H9 (cell line): ENCODE measurements around the gene TCERG1L. TPM values are rescaled to one million over a fixed set of nuclear protein-coding genes. Genes with fewer than 3 reads are reported as not detected.

Source experiments
- DNase-seq: peaks from one replicate; pipeline ENCODE4 v3.0.0-alpha.2; 2017
- H2AFZ ChIP-seq: one replicate; pipeline ENCODE4 v1.6.1; 2013; ENCODE audit warnings: mild to moderate bottlenecking, low read length, control low read depth, moderate library complexity
- H2AK5ac ChIP-seq: 2 replicates; pipeline ENCODE4 v1.6.1; 2013; ENCODE audit warnings: low read length, control low read depth, mixed read lengths; ENCODE audit not compliant: insufficient read length
- H2BK120ac ChIP-seq: one replicate; pipeline ENCODE4 v1.6.1; 2013; ENCODE audit warnings: low read depth, mild to moderate bottlenecking, low read length, control low read depth, inconsistent platforms; ENCODE audit not compliant: poor library complexity, severe bottlenecking
- H2BK12ac ChIP-seq: 2 replicates; pipeline ENCODE4 v1.6.1; 2013; ENCODE audit warnings: low read length, control low read depth, mixed read lengths, low read depth; ENCODE audit not compliant: insufficient read length
- H2BK15ac ChIP-seq: 2 replicates; pipeline ENCODE4 v1.6.1; 2013; ENCODE audit warnings: low read depth, low read length, control low read depth
- H2BK20ac ChIP-seq: one replicate; pipeline ENCODE4 v1.6.1; 2013; ENCODE audit warnings: low read depth, mild to moderate bottlenecking, low read length, control low read depth, inconsistent platforms; ENCODE audit not compliant: poor library complexity, severe bottlenecking
- H2BK5ac ChIP-seq: 2 replicates; pipeline ENCODE4 v1.6.1; 2013; ENCODE audit warnings: low read length, control low read depth, mixed read lengths; ENCODE audit not compliant: insufficient read length
- H3K14ac ChIP-seq: 2 replicates; pipeline ENCODE4 v1.6.1; 2013; ENCODE audit warnings: low read length, control low read depth; ENCODE audit not compliant: insufficient read depth
- H3K18ac ChIP-seq: 2 replicates; pipeline ENCODE4 v1.6.1; 2013; ENCODE audit warnings: low read depth, mild to moderate bottlenecking, mixed read lengths, low read length, control low read depth; ENCODE audit not compliant: insufficient read length
- H3K23ac ChIP-seq: 2 replicates; pipeline ENCODE4 v1.6.1; 2013; ENCODE audit warnings: low read length, control low read depth, mixed read lengths, low read depth; ENCODE audit not compliant: insufficient read length
- H3K23me2 ChIP-seq: 2 replicates; pipeline ENCODE4 v1.6.1; 2013; ENCODE audit warnings: low read depth, mild to moderate bottlenecking, mixed read lengths, low read length, control low read depth; ENCODE audit not compliant: insufficient read length, poor library complexity, severe bottlenecking
- H3K27ac ChIP-seq: 2 replicates; pipeline ENCODE4 v1.5.1; 2013; ENCODE audit warnings: low read length, control low read depth, mixed read lengths, low read depth; ENCODE audit not compliant: insufficient read length
- H3K27me3 ChIP-seq: 2 replicates; pipeline ENCODE4 v1.6.1; 2013; ENCODE audit warnings: low read length, control low read depth, inconsistent platforms; ENCODE audit not compliant: insufficient read depth
- H3K4ac ChIP-seq: 2 replicates; pipeline ENCODE4 v1.6.1; 2013; ENCODE audit warnings: low read depth, mild to moderate bottlenecking, control low read depth, inconsistent platforms, low read length, moderate library complexity
- H3K4me1 ChIP-seq: 2 replicates; pipeline ENCODE4 v1.6.1; 2013; ENCODE audit warnings: low read length, control low read depth, inconsistent platforms; ENCODE audit not compliant: insufficient read depth
- H3K4me2 ChIP-seq: 2 replicates; pipeline ENCODE4 v1.6.1; 2013; ENCODE audit warnings: low read length, control low read depth, mixed read lengths; ENCODE audit not compliant: insufficient read length, insufficient read depth
- H3K56ac ChIP-seq: 2 replicates; pipeline ENCODE4 v1.6.1; 2013; ENCODE audit warnings: low read depth, mild to moderate bottlenecking, mixed read lengths, low read length, control low read depth; ENCODE audit not compliant: insufficient read length
- H3K79me1 ChIP-seq: 2 replicates; pipeline ENCODE4 v1.6.1; 2013; ENCODE audit warnings: low read depth, mild to moderate bottlenecking, moderate library complexity, low read length, control low read depth, inconsistent platforms; ENCODE audit not compliant: insufficient read depth, poor library complexity, severe bottlenecking
- H3K79me2 ChIP-seq: 2 replicates; pipeline ENCODE4 v1.6.1; 2013; ENCODE audit warnings: low read length, control low read depth, inconsistent platforms; ENCODE audit not compliant: insufficient read depth
- H3K9ac ChIP-seq: 2 replicates; pipeline ENCODE4 v1.6.1; 2013; ENCODE audit warnings: low read length, control low read depth, mixed read lengths; ENCODE audit not compliant: insufficient read length; ENCODE audit errors: extremely low read depth
- H3K9me3 ChIP-seq: one replicate; pipeline ENCODE4 v1.6.1; 2013; ENCODE audit warnings: low read depth, low read length, inconsistent platforms; ENCODE audit not compliant: control insufficient read depth
- H3T11ph ChIP-seq: one replicate; pipeline ENCODE4 v1.6.1; 2013; ENCODE audit warnings: mild to moderate bottlenecking, low read length, control low read depth, inconsistent platforms
- H4K20me1 ChIP-seq: one replicate; pipeline ENCODE4 v1.6.1; 2013; ENCODE audit not compliant: control insufficient read depth, insufficient read length, insufficient read depth
- H4K5ac ChIP-seq: 2 replicates; pipeline ENCODE4 v1.6.1; 2013; ENCODE audit warnings: low read depth, mild to moderate bottlenecking, mixed read lengths, low read length, control low read depth; ENCODE audit not compliant: insufficient read length
- H4K8ac ChIP-seq: replicated peaks from 2 replicates; pipeline ENCODE4 v1.6.1; 2013; ENCODE audit warnings: low read length, control low read depth, mixed read lengths, low read depth; ENCODE audit not compliant: insufficient read length
- H4K91ac ChIP-seq: 2 replicates; pipeline ENCODE4 v1.6.1; 2013; ENCODE audit warnings: low read depth, mild to moderate bottlenecking, moderate library complexity, mixed read lengths, low read length, control low read depth; ENCODE audit not compliant: insufficient read length
- H3K27ac Mint-ChIP-seq, 3 experiments: 2 replicates in 2 of 3; 3 replicates in 1 of 3; pipeline ENCODE4 v1.8.0; 2020 to 2021; ENCODE audit warnings: mixed read lengths in 3 of 3, mild to moderate bottlenecking in 1 of 3, moderate library complexity in 1 of 3
- H3K27me3 Mint-ChIP-seq: 2 replicates; pipeline ENCODE4 v1.8.0; 2021; ENCODE audit warnings: low read depth, mild to moderate bottlenecking, moderate library complexity, mixed read lengths
- H3K36me3 Mint-ChIP-seq, 3 experiments: 2 replicates in 2 of 3; 3 replicates in 1 of 3; pipeline ENCODE4 v1.8.0; 2020 to 2021; ENCODE audit warnings: low read depth in 3 of 3, mixed read lengths in 3 of 3; ENCODE audit not compliant: insufficient read depth in 1 of 3
- H3K4me1 Mint-ChIP-seq, 2 experiments: 2 replicates each; pipeline ENCODE4 v1.8.0; 2020; ENCODE audit warnings: mixed read lengths in 2 of 2
- H3K4me3 Mint-ChIP-seq, 2 experiments: 2 replicates in 1 of 2; 3 replicates in 1 of 2; pipeline ENCODE4 v1.8.0; 2020 to 2021; ENCODE audit warnings: mild to moderate bottlenecking in 2 of 2, mixed read lengths in 2 of 2, moderate library complexity in 1 of 2
- H3K9me3 Mint-ChIP-seq, 2 experiments: 2 replicates in 1 of 2; 3 replicates in 1 of 2; pipeline ENCODE4 v1.8.0; 2020; ENCODE audit warnings: mild to moderate bottlenecking in 2 of 2, mixed read lengths in 2 of 2, moderate library complexity in 1 of 2
- WGBS: extraction: QIAGEN DNeasy Blood & Tissue Kit; methylation state at CpG from one replicate; pipeline ENCODE4 v1.1.7; 2013; ENCODE audit warnings: missing lambda C conversion rate, low lambda C conversion rate, mixed read lengths; ENCODE audit not compliant: insufficient read length; ENCODE audit errors: extremely low coverage; 5-methylcytosine and 5-hydroxymethylcytosine counted together
- total RNA-seq: library from RNA; stranded (reverse); gene quantifications from 2 replicates; pipeline ENCODE4 v1.2.1, GENCODE V29; 2021
- TF ChIP-seq, protein P1 (sequence below): fragments of 200-600 bp; sonication (generic); conservative IDR thresholded peaks from 3 replicates; pipeline ENCODE4 v1.8.0; 2021; ENCODE audit warnings: antibody characterized with exemption, mild to moderate bottlenecking

The TCERG1L gene
- total RNA-seq, 1 experiment from 2014 or later: 3.3 TPM

DNA sequence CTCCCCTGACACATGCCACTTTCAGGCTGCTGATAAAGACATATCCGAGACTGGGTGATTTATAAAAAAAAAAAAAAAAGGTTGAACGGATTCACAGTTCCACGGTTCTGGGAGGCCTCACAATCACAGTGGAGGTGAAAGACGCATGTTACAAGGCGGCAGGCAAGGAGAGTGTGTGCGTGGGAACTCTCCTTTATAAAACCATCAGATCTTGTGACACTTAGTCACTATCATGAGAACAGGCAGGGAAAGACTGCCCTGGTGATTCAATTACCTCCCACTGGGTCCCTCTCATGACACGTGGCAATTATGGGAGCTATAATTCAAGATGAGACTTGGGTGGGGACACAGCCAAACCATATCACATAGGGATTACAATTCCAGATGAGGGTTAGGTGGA lies 181.5 kb downstream of the TCERG1L start:
- Histone ChIP-seq H3K23ac (no peak overlapping the region), H3K4me2 (no peak overlapping the region), H3K9me3 (no peaks in the 10 kb centered on the region), H3K79me1 (no peaks in the 10 kb centered on the region), H3K4me1 (peaks cover 6% of the 10 kb centered on the region; the same call in 1 of the 2 replicates), H2BK20ac (no peak overlapping the region), H4K8ac (no peak overlapping the region), H3K18ac (no peak overlapping the region), H2BK120ac (no peak overlapping the region), H2BK5ac (no peak overlapping the region), H3K27me3 (no peaks in the 10 kb centered on the region), H3K4ac (no peak overlapping the region), H2AK5ac (no peak overlapping the region), H4K20me1 (no peaks in the 10 kb centered on the region), H4K5ac (no peak overlapping the region), H3K14ac (no peak overlapping the region), H2AFZ (no peak overlapping the region), H2BK12ac (no peak overlapping the region), H3K9ac (no peak overlapping the region), H3K56ac (no peak overlapping the region), H3T11ph (no peak overlapping the region), H3K27ac (no peak overlapping the region), H3K23me2 (peaks cover 2% of the 10 kb centered on the region), H4K91ac (no peak overlapping the region), H3K79me2 (no peaks in the 10 kb centered on the region), H2BK15ac (no peak overlapping the region)
- no peak for DNase-seq
- no peak overlapping the region for H3K27ac Mint-ChIP-seq
- peaks cover under 1 to 3% (median 2%) of the 10 kb centered on the region in 3 experiments; a peak in 3 of 7 replicates for H3K36me3 Mint-ChIP-seq
- peaks cover 35 to 46% of the 10 kb centered on the region in 2 experiments for H3K4me1 Mint-ChIP-seq
- TF ChIP-seq, protein P1, sequence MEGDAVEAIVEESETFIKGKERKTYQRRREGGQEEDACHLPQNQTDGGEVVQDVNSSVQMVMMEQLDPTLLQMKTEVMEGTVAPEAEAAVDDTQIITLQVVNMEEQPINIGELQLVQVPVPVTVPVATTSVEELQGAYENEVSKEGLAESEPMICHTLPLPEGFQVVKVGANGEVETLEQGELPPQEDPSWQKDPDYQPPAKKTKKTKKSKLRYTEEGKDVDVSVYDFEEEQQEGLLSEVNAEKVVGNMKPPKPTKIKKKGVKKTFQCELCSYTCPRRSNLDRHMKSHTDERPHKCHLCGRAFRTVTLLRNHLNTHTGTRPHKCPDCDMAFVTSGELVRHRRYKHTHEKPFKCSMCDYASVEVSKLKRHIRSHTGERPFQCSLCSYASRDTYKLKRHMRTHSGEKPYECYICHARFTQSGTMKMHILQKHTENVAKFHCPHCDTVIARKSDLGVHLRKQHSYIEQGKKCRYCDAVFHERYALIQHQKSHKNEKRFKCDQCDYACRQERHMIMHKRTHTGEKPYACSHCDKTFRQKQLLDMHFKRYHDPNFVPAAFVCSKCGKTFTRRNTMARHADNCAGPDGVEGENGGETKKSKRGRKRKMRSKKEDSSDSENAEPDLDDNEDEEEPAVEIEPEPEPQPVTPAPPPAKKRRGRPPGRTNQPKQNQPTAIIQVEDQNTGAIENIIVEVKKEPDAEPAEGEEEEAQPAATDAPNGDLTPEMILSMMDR: no peak
- no CpG with 5 or more reads among the region's 7 CpGs for WGBS
- H3K4me3 Mint-ChIP-seq: no peak overlapping the region
- no peaks in the 10 kb centered on the region for H3K9me3 Mint-ChIP-seq
- peaks cover 1% of the 10 kb centered on the region; the same call in 1 of the 2 replicates for H3K27me3 Mint-ChIP-seq
